ENCODE data around the gene SLC36A1. TPM values are rescaled to one million over a fixed set of nuclear protein-coding genes. Genes with fewer than 3 reads are reported as not detected.

The SLC36A1 gene
- polyA plus RNA-seq, 1 of the 3 experiments (the other 2 are of a cell fraction): 4.1 TPM

- no peak overlapping the region for H3K4me3 ChIP-seq (ENCODE audit: low read depth in 2 of 2, low read length in 1 of 2)
- peak; percentile 17 for DNase-seq
- no peaks in the 10 kb centered on the region for H3F3A ChIP-seq (replicated peaks; ENCODE audit: insufficient read depth)
- peaks cover 0 to 5% of the 10 kb centered on the region in 2 experiments; a peak in 1 of 4 replicates for H3K4me1 ChIP-seq (ENCODE audit: control insufficient read depth in 1 of 2, insufficient read depth in 2 of 2, low read depth in 1 of 2, low read length in 1 of 2)
- H3K9me2 ChIP-seq: no peaks in the 10 kb centered on the region
- ChIA-PET POLR2A (no interaction called here), CTCF (interaction anchor here (0.8 to 1.2 kb wide), 2 partner anchors 30 to 57 kb away, joined by 3 read pairs; no protein-coding TSS in a partner anchor)
- no peaks in the 10 kb centered on the region for H3K79me2 ChIP-seq (ENCODE audit: insufficient read depth)
- 12% methylated on average over 3 of the region's 3 CpGs for WGBS (ENCODE audit: low lambda C conversion rate)
- H3K4me2 ChIP-seq: no peak overlapping the region
- no peak overlapping the region for H2AFZ ChIP-seq (ENCODE audit: low read depth)
- TF ChIP-seq CTCF (IDR thresholded peaks at IDR 0.05) (no peak), GATA2 (CRISPR knock-in tag; IDR thresholded peaks at IDR 0.05) (peak; percentile 26; the same call in 1 of the 2 replicates)
- H3K27ac ChIP-seq (ENCODE audit: low read depth in 2 of 2, low read length in 1 of 2): no peak overlapping the region
- no peaks in the 10 kb centered on the region for H3K36me3 ChIP-seq (replicated peaks in 1 of 2; ENCODE audit: control insufficient read depth in 1 of 2, insufficient read depth in 2 of 2, low read length in 1 of 2)
- H3K9me3 ChIP-seq: no peaks in the 10 kb centered on the region
- H3K27me3 ChIP-seq (ENCODE audit: insufficient read depth): no peaks in the 10 kb centered on the region; the same call in 1 of the 2 replicates
- no peak overlapping the region for H3K9ac ChIP-seq
- H4K20me1 ChIP-seq (ENCODE audit: insufficient read depth): no peaks in the 10 kb centered on the region
Measured at GRCh38 chr5:151414536-151414935, 32.9 kb upstream of the SLC36A1 start.

- no peak overlapping the region for H3K9ac ChIP-seq
Measured at GRCh38 chr5:151417712-151418111, 29.7 kb upstream of the SLC36A1 start.

GRCh38 chr5:151420127-151420526 lies 27.3 kb upstream of the SLC36A1 start:
- no peaks in the 10 kb centered on the region for H3F3A ChIP-seq (replicated peaks; ENCODE audit: insufficient read depth)
- H3K4me1 ChIP-seq (ENCODE audit: control insufficient read depth in 1 of 2, insufficient read depth in 2 of 2, low read depth in 1 of 2, low read length in 1 of 2): no peaks in the 10 kb centered on the region
- H3K9ac ChIP-seq: no peak overlapping the region
- ChIA-PET CTCF (no interaction called here), POLR2A (no interaction called here)
- H3K36me3 ChIP-seq (replicated peaks in 1 of 2; ENCODE audit: control insufficient read depth in 1 of 2, insufficient read depth in 2 of 2, low read length in 1 of 2): no peaks in the 10 kb centered on the region
- no peak overlapping the region for H3K4me3 ChIP-seq (ENCODE audit: low read depth in 2 of 2, low read length in 1 of 2)
- no peak for TF ChIP-seq SIN3A (IDR thresholded peaks at IDR 0.05; ENCODE audit: borderline replicate concordance, low read depth, low read length)
- TF ChIP-seq NRF1 (IDR thresholded peaks at IDR 0.05; ENCODE audit: low read depth, low read length): no peak
- no peak for TF ChIP-seq JUND (IDR thresholded peaks at IDR 0.05)
- no peak for TF ChIP-seq ELF1 (IDR thresholded peaks at IDR 0.05)
- TF ChIP-seq MAX (IDR thresholded peaks at IDR 0.05; ENCODE audit: low read depth): no peak
- TF ChIP-seq EP300 (IDR thresholded peaks at IDR 0.05; ENCODE audit: borderline replicate concordance in 1 of 2, low read depth in 1 of 2, low read length in 1 of 2): no peak
- no peak for TF ChIP-seq FOSL2 (IDR thresholded peaks at IDR 0.05; ENCODE audit: borderline replicate concordance, low read depth)
- TF ChIP-seq FOXM1 (IDR thresholded peaks at IDR 0.05; ENCODE audit: low read depth): no peak
- H4K20me1 ChIP-seq (ENCODE audit: insufficient read depth): no peaks in the 10 kb centered on the region
- no peaks in the 10 kb centered on the region for H3K9me3 ChIP-seq
- H3K9me2 ChIP-seq: no peaks in the 10 kb centered on the region
- no peak overlapping the region for H2AFZ ChIP-seq (ENCODE audit: low read depth)
- no peaks in the 10 kb centered on the region for H3K79me2 ChIP-seq (ENCODE audit: insufficient read depth)
- H3K4me2 ChIP-seq: no peak overlapping the region
- DNase-seq: no peak
- WGBS (ENCODE audit: low lambda C conversion rate): 64% methylated on average over 6 of the region's 6 CpGs
- no peak overlapping the region for H3K27ac ChIP-seq (ENCODE audit: low read depth in 2 of 2, low read length in 1 of 2)
- no peaks in the 10 kb centered on the region for H3K27me3 ChIP-seq (ENCODE audit: insufficient read depth)

More at GRCh38 chr5:151417712-151418111, 29.7 kb upstream of the SLC36A1 start:
- DNase-seq: no peak
- Histone ChIP-seq H3K27me3 (ENCODE audit: insufficient read depth) (no peaks in the 10 kb centered on the region; the same call in 1 of the 2 replicates), H3K4me3 (ENCODE audit: low read depth in 2 of 2, low read length in 1 of 2) (no peak overlapping the region), H4K20me1 (ENCODE audit: insufficient read depth) (no peaks in the 10 kb centered on the region), H3F3A (replicated peaks; ENCODE audit: insufficient read depth) (no peaks in the 10 kb centered on the region), H3K9me3 (no peaks in the 10 kb centered on the region), H3K36me3 (replicated peaks in 1 of 2; ENCODE audit: control insufficient read depth in 1 of 2, insufficient read depth in 2 of 2, low read length in 1 of 2) (no peaks in the 10 kb centered on the region), H3K27ac (ENCODE audit: low read depth in 2 of 2, low read length in 1 of 2) (no peak overlapping the region), H3K9me2 (no peaks in the 10 kb centered on the region), H3K4me2 (no peak overlapping the region), H3K4me1 (ENCODE audit: control insufficient read depth in 1 of 2, insufficient read depth in 2 of 2, low read depth in 1 of 2, low read length in 1 of 2) (peaks cover 0 to 5% of the 10 kb centered on the region in 2 experiments; a peak in 1 of 4 replicates), H2AFZ (ENCODE audit: low read depth) (no peak overlapping the region), H3K79me2 (ENCODE audit: insufficient read depth) (no peaks in the 10 kb centered on the region)
- ChIA-PET CTCF (interaction anchor here (1.1 kb wide), 1 partner anchor 12 kb away, joined by 3 read pairs; no protein-coding TSS in a partner anchor), POLR2A (no interaction called here)
- TF ChIP-seq MEF2A (IDR thresholded peaks at IDR 0.05; ENCODE audit: borderline replicate concordance, low read depth): no peak
